GM21515 (cell line): ENCODE measurements around the gene TMEM50B.
"Not testable (repeated sequence)": the region's sequence is repeated elsewhere in the genome, so short reads cannot be mapped to it uniquely, and the experiment has no call there.

Experiments used
- ATAC-seq: cut with Tn5 transposase; IDR thresholded peaks from one replicate; pipeline ENCODE4 v1.9.1; 2021; ENCODE audit not compliant: unreplicated experiment

The TMEM50B gene

DNA sequence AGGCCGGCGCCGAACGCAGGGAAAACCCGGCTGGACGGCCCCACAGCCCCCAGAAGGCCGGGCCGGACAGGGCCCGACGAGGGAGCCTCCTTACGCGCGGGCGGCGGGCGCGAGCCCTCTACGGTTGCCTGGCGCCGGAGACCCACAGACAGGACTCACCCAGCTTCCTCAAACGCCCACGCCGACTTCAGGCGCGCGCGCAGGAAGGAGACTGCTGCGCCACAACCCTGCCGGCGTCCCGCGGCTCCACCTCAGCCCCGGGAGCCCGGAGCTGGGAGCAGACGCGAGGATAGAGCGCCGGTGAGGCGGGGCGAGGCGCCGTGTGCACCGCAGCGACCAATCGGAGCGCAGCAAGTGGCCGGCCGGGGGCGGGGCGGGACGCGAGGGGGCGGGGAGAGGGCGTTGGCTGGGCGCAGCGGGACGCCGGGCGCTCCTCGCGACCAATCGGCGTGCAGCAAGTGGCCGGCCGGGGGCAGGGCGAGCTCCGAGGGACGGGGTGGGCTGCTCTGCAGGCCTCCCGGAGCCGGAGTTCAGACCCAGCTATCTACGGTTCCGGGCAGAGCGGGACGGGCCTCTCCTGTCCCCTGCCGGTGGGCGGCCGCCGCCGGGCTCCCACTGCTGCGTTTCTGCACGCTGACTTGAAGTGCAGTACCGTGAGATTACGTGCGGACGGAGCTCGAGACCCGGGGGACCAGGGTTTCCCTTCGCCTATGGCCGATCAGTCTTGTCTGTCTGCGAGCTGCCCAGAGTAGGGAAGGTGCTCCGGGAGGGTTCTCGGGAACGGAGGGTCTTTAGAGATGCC, at the start of gene TMEM50B:
TSS of gene TMEM50B (minus strand) at position 296 of the 802 bp plus-strand sequence. CDS start 11,089 bp downstream, outside the sequence.
- ATAC-seq: peak; percentile 81

GRCh38 chr21:33522953-33523349, 43.2 kb upstream of the TMEM50B start:
- ATAC-seq: no peak

DNA sequence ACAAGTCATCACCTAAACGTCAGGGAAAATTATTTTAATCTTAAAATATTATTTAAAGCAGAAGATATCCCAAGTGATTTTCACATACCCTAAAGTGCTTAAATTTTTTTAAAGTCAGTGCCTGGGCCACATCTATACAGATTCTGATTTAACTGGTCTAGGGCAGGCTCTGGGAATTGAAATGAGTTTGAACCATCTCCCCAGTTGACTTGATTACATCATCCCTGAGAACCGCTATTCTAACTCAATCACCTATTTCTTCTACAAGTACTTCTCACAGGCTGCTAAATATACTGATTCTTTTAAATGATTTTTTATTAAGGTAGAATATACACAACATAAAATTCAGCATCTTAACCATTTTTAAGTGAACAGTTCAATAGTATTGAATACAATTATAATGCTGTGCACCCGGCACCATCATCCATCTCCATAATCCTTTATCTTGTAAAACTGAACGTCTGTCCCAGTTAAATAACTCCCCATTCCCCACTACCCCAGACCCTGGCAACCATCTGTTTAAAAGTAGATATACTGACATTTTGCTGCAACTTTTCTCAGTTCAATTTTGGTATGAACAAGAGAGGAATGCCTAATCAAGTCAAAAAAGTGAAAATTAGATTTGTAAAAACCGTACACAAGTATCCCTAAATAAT, 42.7 kb upstream of the TMEM50B start:
- ATAC-seq: no peak

DNA sequence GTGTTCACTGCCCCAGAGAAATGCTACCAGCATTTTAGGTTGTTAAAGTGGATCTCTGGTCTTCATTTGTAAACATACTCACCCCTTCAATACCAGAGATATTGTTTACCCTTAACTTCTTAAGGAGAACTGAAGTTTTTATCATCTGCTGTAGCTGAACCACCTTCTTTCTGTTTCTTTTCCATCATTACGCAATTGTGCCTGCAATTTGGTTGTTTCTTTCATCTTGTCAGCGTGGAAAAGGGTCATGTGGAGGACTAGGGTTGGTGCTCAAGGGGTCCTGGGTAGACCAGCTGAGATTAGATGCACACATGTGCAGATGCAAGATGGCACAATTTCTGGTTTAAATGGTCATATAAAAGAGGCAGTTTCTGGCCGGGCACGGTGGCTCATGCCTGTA, 39.1 kb upstream of the TMEM50B start:
- no peak for ATAC-seq

- ATAC-seq: no peak
Observed at GRCh38 chr21:33514229-33514628, 34.5 kb upstream of the TMEM50B start.

DNA sequence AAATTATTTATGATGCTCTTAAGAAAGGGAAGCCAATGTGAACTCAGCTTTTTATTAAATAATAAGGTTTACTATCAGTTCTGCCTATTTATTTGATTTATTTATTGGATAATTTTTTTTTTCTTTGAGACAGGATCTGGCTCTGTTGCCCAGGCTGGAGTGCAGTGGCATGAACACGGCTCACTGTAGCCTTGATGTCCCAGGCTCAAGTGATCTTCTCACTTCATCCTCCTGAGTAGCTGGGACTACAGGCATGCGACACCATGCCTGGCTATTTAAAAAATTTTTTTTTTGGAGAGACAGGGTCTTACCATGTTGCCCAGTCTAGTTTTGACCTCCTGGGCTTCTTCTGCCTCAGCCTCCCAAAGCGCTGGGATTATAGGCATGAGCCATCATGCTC, 32.7 kb upstream of the TMEM50B start:
- ATAC-seq: no peak

DNA sequence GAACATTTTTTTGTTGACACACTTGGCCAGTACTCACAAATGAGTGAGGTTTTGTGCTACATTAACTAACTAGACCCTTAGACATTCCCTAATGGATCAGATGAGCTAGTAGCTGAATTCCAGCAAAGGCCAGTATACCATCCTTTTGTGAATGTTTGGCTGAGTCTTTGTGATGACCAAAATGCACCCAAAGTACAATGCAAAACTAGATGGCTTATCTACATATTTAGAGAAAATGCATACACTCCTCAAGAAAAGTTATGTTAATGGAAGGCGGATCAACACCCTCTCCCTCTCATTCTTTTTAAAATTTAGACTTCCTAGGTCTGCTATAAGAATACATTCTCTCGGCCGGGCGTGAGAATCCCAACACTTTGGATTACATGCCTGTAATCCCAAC, 31.9 kb upstream of the TMEM50B start:
- ATAC-seq: no peak

DNA sequence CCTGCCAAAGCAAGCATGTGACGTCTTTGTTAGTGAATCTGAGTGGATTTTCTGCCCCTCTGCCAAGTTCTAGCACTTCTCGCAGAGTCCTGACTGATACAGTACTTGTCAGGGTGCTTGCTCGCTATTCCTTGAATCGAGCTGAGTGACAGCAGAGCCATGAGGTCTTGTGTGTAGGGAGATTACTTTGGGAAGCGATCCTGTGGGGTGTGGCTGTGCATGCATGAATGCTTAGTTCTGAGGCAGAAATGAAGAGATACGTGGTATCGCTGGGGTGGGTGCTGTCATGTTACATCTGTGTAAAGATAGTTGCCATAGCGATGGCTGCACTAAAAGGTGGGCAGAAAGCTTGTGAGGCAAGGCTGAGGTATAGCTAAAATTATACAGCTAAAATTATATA, 31.1 kb upstream of the TMEM50B start:
- ATAC-seq: no peak

GRCh38 chr21:33507003-33507402, 27.2 kb upstream of the TMEM50B start:
- ATAC-seq: not testable (repeated sequence)

DNA sequence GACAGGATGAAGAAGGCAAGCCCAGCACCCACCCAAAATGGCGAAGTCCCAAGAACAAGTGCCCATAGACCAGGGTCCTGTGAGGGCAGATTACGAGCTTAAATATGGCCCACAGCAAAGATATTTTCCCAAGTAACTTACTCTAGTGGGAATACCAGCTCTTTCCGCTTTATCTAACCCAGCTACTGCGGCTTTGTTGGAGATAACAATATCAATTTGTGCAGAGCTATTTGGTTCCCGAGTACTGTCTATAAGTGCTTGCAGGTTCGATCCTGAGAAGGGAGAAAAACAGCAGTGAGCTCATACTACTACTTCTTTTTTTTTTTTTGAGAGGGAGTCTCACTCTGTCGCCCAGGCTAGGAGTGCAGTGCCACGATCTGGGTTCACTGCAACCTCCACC, 26.1 kb upstream of the TMEM50B start:
- ATAC-seq: no peak

GRCh38 chr21:33496345-33496744, 16.6 kb upstream of the TMEM50B start:
- no peak for ATAC-seq

DNA sequence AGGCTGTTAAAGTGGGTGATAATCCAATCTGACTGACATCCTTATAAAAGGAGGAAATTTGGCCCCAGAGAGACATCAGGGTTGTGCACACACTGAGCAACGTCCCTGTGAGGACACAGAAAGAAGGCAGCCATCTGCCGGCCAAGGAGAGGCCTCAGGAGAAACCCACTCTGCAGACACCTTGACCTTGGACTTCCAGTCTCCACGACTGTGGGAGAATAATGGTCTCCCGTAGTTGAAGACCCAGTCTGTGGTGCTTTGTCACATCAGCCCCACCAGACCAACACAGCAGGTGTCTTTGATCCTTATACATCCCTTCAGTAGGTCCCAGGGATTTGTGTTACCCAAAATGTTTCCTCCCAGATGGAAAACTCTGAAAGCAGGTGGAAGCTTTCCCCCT, 16.0 kb upstream of the TMEM50B start:
- ATAC-seq: no peak

GRCh38 chr21:33493756-33494155, 14.0 kb upstream of the TMEM50B start:
- no peak for ATAC-seq

DNA sequence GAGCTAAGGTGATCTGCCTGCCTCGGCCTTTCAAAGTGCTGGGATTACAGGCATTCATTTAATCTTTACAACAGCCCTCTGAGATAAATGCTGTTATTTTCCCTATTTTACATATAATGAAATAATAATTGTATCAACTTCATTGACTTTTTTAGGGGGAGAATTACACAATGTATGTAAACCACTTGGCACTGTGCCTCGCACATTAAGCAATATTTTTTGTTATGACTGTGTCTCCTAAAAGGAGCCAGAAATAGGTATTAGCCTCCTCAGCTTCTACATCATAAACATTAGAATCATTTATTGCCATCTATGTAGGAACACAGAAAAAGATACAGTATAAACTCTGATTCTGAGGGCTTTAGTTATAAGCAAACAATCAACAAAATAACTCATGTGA, 12.8 kb upstream of the TMEM50B start:
- no peak for ATAC-seq

DNA sequence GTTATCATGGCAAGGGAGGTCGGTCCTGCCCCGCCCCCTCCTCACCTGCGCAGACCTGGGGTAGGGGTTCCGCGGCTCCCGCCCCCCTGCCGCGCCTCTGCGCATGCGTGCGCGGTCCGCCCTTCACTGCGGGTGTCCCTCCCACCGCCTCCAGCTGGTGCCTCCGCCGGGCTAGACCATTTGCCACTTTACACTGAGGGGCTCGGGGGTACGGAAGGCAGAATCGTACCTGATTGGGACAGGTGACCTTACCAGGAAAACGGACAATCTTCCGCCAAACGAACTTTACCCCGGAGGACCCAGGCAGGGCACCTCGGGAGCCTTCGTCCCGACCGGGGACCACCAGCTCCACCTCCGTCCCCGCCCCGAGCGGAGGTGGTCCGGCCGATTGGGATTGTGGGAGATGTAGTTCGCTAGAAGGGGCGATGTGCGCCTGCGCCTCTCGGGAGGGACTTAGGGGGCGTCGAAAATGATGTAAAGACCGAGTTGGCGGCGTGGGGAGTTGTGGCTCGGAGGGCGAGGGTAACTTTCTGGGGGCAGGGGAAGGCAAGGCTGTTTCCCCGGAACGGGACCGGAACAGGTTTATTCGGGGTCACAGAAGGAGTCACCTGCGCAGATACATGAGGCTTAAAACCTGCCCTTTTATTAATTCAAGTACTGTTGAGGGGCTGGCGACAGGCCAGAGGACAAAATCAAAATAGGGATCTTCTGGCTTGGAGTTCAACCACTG, 11.8 kb upstream of the TMEM50B start, which contains the start of gene DNAJC28:
TSS of gene DNAJC28 (minus strand) at position 344 of the 730 bp plus-strand sequence. CDS start 2,323 bp downstream, outside the sequence.
- ATAC-seq: peak; percentile 96

GRCh38 chr21:33490991-33491372, 11.2 kb upstream of the TMEM50B start:
- peak; percentile 3 for ATAC-seq

GRCh38 chr21:33488936-33489335, 9.2 kb upstream of the TMEM50B start:
- ATAC-seq: no peak

- ATAC-seq: no peak
Observed at GRCh38 chr21:33487996-33488395, 8.2 kb upstream of the TMEM50B start.

DNA sequence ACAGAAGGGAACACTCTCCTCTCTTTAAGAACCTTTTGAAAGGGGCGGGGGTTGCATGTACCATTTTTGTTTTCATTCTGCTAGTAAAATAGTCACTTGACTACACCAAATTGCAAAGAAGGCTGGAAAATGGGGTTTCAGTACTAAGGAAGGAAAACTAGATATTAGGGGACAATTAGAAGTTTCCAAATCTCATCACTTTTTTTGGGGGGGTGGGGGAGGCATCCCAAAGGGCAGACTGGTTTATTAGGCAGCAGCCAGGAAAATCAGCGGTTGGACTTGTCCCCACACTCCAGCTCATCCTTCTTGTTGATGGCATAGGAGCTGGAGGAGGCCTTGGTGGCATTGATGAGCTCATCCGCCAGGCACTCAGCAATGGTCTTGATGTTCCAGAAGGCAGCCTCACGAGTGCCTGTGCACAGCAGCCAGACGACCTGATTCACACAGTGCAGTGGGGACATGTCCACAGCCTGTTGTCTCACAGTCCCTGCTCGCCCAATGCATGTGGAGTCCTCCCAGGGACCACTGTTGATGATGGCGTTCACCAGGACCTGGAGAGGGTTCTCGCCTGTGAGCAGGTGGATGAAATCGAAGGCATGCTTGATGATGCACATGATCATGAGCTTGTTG, 1.7 kb upstream of the TMEM50B start:
- no peak for ATAC-seq

DNA sequence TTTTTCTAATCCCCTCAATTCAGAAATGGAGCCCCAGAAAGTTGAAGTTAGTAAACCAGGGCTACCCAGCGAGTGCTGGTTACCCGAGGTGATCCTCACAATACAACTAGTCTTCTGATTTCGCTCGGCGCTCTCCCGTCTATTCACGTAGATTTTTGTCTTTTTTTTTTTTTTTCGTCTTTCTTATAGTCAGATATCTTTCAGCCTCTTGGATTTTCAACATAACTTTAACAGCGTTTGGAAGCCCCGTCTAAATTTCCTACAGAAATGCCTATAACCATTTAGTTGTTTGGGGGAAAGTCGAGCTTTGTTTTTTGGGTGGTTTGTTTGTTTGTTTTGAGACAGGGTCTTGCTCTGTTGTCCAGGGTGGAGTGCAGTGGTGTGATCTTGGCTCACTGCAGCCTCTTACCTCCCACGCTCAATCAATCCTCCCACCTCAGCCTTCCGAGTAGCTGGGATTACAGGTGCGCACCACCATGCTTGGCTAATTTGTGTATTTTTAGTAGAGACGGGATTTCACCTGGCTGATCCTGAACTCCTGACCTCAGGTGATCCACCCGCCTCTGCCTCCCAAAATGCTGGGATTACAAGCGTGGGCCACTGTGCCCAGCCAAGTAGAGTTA, 818 bp upstream of the TMEM50B start:
- ATAC-seq: no peak
